GM23338 (cell line): ENCODE measurements around the gene KRTAP5-3. TPM values are rescaled to one million over a fixed set of nuclear protein-coding genes. Genes with fewer than 3 reads are reported as not detected.

Experiments
- ATAC-seq: fragments of 200-7000 bp; cut with Tn5 transposase; 3 replicates; pipeline ENCODE4 v1.9.1; 2020
- DNase-seq: peaks from one replicate; pipeline ENCODE4 v3.0.0-alpha.2; 2015; ENCODE audit warnings: low spot score
- H2AFZ ChIP-seq: fragments of 200-600 bp; sonication (generic); 2 replicates; pipeline ENCODE4 v1.8.0; 2016; ENCODE audit warnings: antibody characterized with exemption, mild to moderate bottlenecking, moderate library complexity
- H3F3A ChIP-seq: fragments of 200-600 bp; sonication (generic); replicated peaks from 2 replicates; pipeline ENCODE4 v1.8.0; 2017; ENCODE audit warnings: antibody characterized with exemption, mixed run types, low read depth
- H3K27ac ChIP-seq: fragments of 200-600 bp; sonication (generic); 2 replicates; pipeline ENCODE4 v1.6.1; 2016; ENCODE audit warnings: low read depth
- H3K27me3 ChIP-seq: fragments of 200-600 bp; sonication (generic); 2 replicates; pipeline ENCODE4 v1.8.0; 2016; ENCODE audit warnings: mild to moderate bottlenecking, mixed run types, moderate library complexity; ENCODE audit not compliant: insufficient read depth
- H3K36me3 ChIP-seq: fragments of 200-600 bp; sonication (generic); 2 replicates; pipeline ENCODE4 v1.8.0; 2016; ENCODE audit warnings: mild to moderate bottlenecking; ENCODE audit not compliant: insufficient read depth
- H3K4me1 ChIP-seq: fragments of 200-600 bp; sonication (generic); 2 replicates; pipeline ENCODE4 v1.8.0; 2016; ENCODE audit warnings: mild to moderate bottlenecking, moderate library complexity; ENCODE audit not compliant: insufficient read depth
- H3K4me2 ChIP-seq: fragments of 200-600 bp; sonication (generic); 2 replicates; pipeline ENCODE4 v1.7.1; 2017; ENCODE audit warnings: mixed run types
- H3K4me3 ChIP-seq: fragments of 200-600 bp; sonication (generic); 2 replicates; pipeline ENCODE4 v1.6.1; 2016; ENCODE audit warnings: mixed run types
- H3K79me2 ChIP-seq: fragments of 200-600 bp; sonication (generic); replicated peaks from 2 replicates; pipeline ENCODE4 v1.8.0; 2017; ENCODE audit warnings: mild to moderate bottlenecking; ENCODE audit not compliant: insufficient read depth
- H3K9me2 ChIP-seq: fragments of 200-600 bp; sonication (generic); 2 replicates; pipeline ENCODE4 v1.8.0; 2017; ENCODE audit not compliant: insufficient read depth
- H4K20me1 ChIP-seq: fragments of 200-600 bp; sonication (generic); replicated peaks from 2 replicates; pipeline ENCODE4 v1.8.0; 2017; ENCODE audit warnings: mild to moderate bottlenecking; ENCODE audit not compliant: insufficient read depth
- H3K27ac Mint-ChIP-seq: 2 replicates; pipeline ENCODE4 v1.8.0; 2020; ENCODE audit warnings: inconsistent platforms, mild to moderate bottlenecking, moderate library complexity, mixed read lengths
- H3K27me3 Mint-ChIP-seq: 3 replicates; pipeline ENCODE4 v1.8.0; 2022; ENCODE audit warnings: low read depth, mild to moderate bottlenecking, moderate library complexity, mixed read lengths, inconsistent platforms; ENCODE audit not compliant: insufficient read depth, poor library complexity
- H3K36me3 Mint-ChIP-seq: 3 replicates; pipeline ENCODE4 v1.8.0; 2021; ENCODE audit warnings: low read depth, mild to moderate bottlenecking, inconsistent platforms, moderate library complexity, mixed read lengths
- H3K4me1 Mint-ChIP-seq: 3 replicates; pipeline ENCODE4 v1.8.0; 2020; ENCODE audit warnings: mild to moderate bottlenecking, inconsistent platforms, mixed read lengths
- H3K4me3 Mint-ChIP-seq: 3 replicates; pipeline ENCODE4 v1.8.0; 2021; ENCODE audit warnings: moderate library complexity, mild to moderate bottlenecking, inconsistent platforms, mixed read lengths
- H3K9me3 Mint-ChIP-seq: 3 replicates; pipeline ENCODE4 v1.8.0; 2020; ENCODE audit warnings: moderate library complexity, mild to moderate bottlenecking, inconsistent platforms, mixed read lengths
- CTCF ChIP-seq, 2 experiments: fragments of 200-600 bp in 1 of 2; sonication (generic) in 1 of 2; conservative IDR thresholded peaks; 2 replicates each; pipeline versions ENCODE4 v1.5.1 to v1.6.1; 2016 to 2017; ENCODE audit warnings: antibody characterized with exemption in 2 of 2, low read depth in 2 of 2, mild to moderate bottlenecking in 2 of 2, moderate library complexity in 1 of 2
- ETS1 ChIP-seq: IDR thresholded peaks from 2 replicates; pipeline ENCODE4 v1.6.1; 2016; ENCODE audit warnings: antibody characterized with exemption
- JUNB ChIP-seq: IDR thresholded peaks from one replicate; pipeline ENCODE4 v1.6.1; 2016; ENCODE audit warnings: antibody characterized with exemption; ENCODE audit not compliant: unreplicated experiment
- NANOG ChIP-seq: IDR thresholded peaks from 2 replicates; pipeline ENCODE4 v1.6.1; 2016; ENCODE audit warnings: antibody characterized with exemption, borderline replicate concordance
- POLR2AphosphoS5 ChIP-seq: IDR thresholded peaks from 2 replicates; pipeline ENCODE4 v1.6.1; 2016; ENCODE audit warnings: antibody characterized with exemption, low read depth
- REST ChIP-seq: IDR thresholded peaks from one replicate; pipeline ENCODE4 v1.6.1; 2018; ENCODE audit warnings: antibody characterized with exemption; ENCODE audit not compliant: unreplicated experiment
- ZNF114 ChIP-seq: fragments of 250-450 bp; sonication (Bioruptor Pico); IDR thresholded peaks from 2 replicates; pipeline ENCODE4 v1.5.0; 2020; ENCODE audit warnings: mild to moderate bottlenecking, moderate library complexity
- ZNF331 ChIP-seq: fragments of 250-450 bp; sonication (Bioruptor Pico); IDR thresholded peaks from 2 replicates; pipeline ENCODE4 v1.5.0; 2020; ENCODE audit warnings: low read depth, mild to moderate bottlenecking, moderate library complexity
- polyA plus RNA-seq: library from polyadenylated mRNA; unstranded; fragments of >200 nt; fragmentation: Nextera tagmentation; extraction: Ambion mirVana; gene quantifications from 2 replicates; pipeline ENCODE4 v1.2.1, GENCODE V29; 2016
- total RNA-seq: library from RNA; depleted of rRNA; stranded (reverse); fragments of >200 nt; shearing (Covaris generic); gene quantifications from 2 replicates; pipeline ENCODE4 v1.2.3, GENCODE V29; 2014

KRTAP5-3 gene
- total and polyA plus RNA-seq, 2 experiments from 2014 or later, result not detected

- no peak for TF ChIP-seq NANOG
- TF ChIP-seq JUNB, result no peak
- TF ChIP-seq ETS1, result no peak
- no peak for TF ChIP-seq ZNF331 (CRISPR knock-in tag)
- no peak for TF ChIP-seq POLR2AphosphoS5
These were observed 34.3 kb upstream of the KRTAP5-3 start (continued) for GRCh38 chr11:1642288-1643145.

GRCh38 chr11:1641096-1641495 is 32.8 kb upstream of the KRTAP5-3 start:
- Mint-ChIP-seq H3K27me3 (peaks cover 8% of the 10 kb centered on the region), H3K4me1 (peaks cover 5% of the 10 kb centered on the region; the same call in 2 of the 3 replicates), H3K36me3 (no peaks in the 10 kb centered on the region), H3K9me3 (no peaks in the 10 kb centered on the region), H3K4me3 (no peak overlapping the region), H3K27ac (no peak overlapping the region)
- TF ChIP-seq ETS1 (no peak), ZNF331 (CRISPR knock-in tag) (no peak), ZNF114 (CRISPR knock-in tag) (no peak)
- Histone ChIP-seq H3K4me2 (no peak overlapping the region), H3K27ac (no peak overlapping the region), H3K4me3 (no peak overlapping the region), H3K4me1 (no peaks in the 10 kb centered on the region), H3K79me2 (no peaks in the 10 kb centered on the region), H3K27me3 (no peaks in the 10 kb centered on the region), H4K20me1 (no peaks in the 10 kb centered on the region), H3F3A (no peaks in the 10 kb centered on the region), H2AFZ (no peak overlapping the region), H3K36me3 (no peaks in the 10 kb centered on the region), H3K9me2 (no peaks in the 10 kb centered on the region)
- DNase-seq (no peak), ATAC-seq (no peak)

- Histone ChIP-seq H4K20me1 (no peaks in the 10 kb centered on the region), H3K36me3 (no peaks in the 10 kb centered on the region), H3K79me2 (no peaks in the 10 kb centered on the region), H3K4me3 (no peak overlapping the region), H2AFZ (peak overlapping the region; percentile 86; the same call in 1 of the 2 replicates), H3K27ac (no peak overlapping the region), H3K9me2 (no peaks in the 10 kb centered on the region), H3K4me2 (no peak overlapping the region), H3K27me3 (no peaks in the 10 kb centered on the region), H3K4me1 (no peaks in the 10 kb centered on the region), H3F3A (no peaks in the 10 kb centered on the region)
- ATAC-seq (peak; percentile 96), DNase-seq (peak; percentile 87)
- Mint-ChIP-seq H3K4me3 (no peak overlapping the region), H3K27ac (no peak overlapping the region), H3K27me3 (peaks cover 12% of the 10 kb centered on the region), H3K36me3 (no peaks in the 10 kb centered on the region), H3K4me1 (peaks cover 5% of the 10 kb centered on the region; the same call in 2 of the 3 replicates), H3K9me3 (no peaks in the 10 kb centered on the region)
- TF ChIP-seq CTCF (conservative IDR thresholded peaks at IDR 0.05; ENCODE audit: low read depth in 2 of 2) (peak; percentile 86 to 91), REST (no peak)
These were observed 32.0 kb upstream of the KRTAP5-3 start for GRCh38 chr11:1640076-1640946.
